GM18508 (cell line): Measurements from ENCODE around the gene APIP.

ENCODE experiments used
- ATAC-seq: cut with Tn5 transposase; IDR thresholded peaks from one replicate; pipeline ENCODE4 v1.9.1; 2021; ENCODE audit warnings: moderate number of reproducible peaks; ENCODE audit not compliant: insufficient read depth, unreplicated experiment

Gene APIP

DNA sequence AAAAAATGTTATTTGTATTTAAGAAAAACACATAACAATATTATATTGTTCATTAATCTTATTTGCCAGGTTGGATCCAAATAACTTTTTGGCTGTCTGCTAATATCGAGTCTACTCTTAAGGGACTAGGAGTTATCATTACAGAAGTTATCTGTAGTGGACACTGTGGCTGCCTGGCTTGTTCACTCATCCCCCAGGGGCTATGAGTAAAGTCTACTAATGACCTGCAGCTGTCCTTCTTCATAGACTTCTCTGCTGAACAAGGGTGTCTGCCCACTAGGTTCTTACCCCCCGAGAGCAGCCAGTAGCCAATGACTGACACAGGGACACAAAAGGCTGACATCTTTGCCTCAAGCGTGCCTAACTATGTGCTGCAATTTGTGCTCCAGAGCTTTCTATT, 69.7 kb downstream of the APIP start:
- ATAC-seq, result no peak

DNA sequence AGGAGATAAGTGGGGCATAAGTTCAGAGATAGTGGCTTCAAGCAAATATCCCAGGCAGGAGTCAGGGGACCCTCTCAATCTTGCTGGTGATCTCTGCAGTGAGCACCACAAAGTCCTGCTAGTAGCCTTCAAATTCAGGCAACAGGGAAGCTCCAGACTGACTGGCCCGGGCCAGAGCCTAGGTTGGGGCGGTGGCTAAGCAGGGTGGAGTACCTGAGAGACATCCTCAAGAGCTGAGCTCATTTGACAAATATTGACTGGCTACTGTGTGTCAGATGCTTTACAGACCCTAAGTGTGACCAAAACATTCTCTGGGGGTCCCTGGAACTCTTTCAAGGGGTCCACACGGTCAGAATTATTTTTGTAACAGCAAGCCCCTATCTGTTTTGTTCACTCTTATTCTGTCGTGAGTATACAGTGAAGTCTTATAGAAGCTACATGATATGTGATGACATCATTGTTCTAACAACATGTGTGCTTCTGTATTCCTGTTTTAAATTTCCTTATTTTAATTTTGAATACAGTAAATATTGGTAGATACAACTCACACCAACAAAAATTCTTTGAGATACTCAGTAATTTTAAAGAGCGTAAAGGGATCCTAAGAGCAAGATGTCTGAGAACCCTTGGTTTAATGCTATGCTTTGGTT, 71.6 kb downstream of the APIP start:
- no peak for ATAC-seq

GRCh38 chr11:34843271-34843670, 72.9 kb downstream of the APIP start:
- ATAC-seq, result no peak

DNA sequence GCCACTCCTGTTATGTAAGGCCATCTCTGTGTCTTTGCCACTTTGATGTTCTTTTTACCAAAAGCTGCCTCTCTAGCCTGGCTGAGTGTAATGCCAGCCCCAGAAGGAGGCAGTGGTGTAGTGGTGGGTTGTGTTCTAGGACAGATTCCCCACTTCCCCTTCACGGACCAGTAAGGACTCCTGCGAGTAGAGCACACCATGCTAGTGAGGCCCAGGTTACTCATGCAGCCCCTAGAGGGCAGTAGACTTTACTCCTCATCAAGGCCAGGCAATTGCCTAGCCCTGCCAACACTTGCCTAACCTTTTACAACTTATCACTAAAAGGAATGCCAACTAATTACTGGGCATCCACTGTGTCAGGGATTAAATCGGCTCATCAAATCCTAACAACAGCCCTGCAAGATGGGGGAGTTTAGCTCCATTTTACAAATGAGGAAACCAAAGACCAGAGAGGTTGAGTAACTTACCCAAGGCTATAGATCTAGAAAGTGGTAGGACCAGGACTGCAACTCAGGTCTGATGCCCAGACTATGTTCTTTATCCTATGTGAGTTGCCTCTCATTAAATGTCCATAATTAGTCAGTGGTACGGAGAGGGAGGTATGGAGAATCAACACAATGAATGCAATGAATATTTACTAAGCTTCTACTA, 75.3 kb downstream of the APIP start:
- no peak for ATAC-seq

- ATAC-seq, result no peak
These were observed 76.2 kb downstream of the APIP start for GRCh38 chr11:34839969-34840368.

DNA sequence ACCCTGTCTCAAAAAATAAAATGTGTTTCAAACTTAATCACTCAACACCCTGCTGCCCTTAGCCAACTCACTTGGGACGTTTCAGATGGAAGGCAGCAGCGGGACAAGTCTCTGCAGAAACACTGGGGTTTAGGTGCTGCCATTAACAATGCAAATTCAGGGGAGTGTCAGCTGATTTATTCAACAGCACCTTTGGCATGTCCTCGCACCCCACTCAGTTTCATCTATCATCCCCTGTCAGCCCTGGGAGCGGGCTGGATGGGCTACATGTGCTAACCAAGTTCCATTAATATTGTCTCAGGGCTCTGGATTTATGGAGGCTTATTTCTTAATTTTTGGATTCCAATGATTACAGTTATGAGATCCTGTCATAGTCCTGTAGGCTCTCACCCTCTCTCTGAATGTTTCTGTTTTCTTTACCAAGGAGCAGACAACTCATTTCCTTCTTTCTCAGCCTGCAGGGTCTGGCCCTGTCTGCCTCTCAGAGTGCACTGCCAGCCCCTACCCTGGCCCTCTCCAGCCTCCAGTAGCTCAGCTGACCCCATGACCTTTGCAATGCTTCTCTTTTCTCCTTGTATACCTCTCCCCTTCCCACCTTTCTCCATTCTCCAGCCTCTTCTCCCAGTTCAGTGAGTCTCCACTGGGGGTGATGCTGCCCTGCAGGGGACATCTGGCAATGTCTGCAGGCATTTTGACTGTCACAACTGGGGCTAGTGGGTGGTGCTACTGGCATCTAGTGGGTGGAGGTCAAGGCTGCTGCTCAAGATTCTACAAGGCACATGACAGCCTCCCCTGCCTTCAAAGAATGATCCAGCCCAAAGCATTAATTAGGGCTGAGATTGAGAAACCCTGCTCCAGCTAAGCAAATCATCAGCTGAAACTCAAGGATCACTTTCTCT, 79.0 kb downstream of the APIP start:
- ATAC-seq, result no peak

DNA sequence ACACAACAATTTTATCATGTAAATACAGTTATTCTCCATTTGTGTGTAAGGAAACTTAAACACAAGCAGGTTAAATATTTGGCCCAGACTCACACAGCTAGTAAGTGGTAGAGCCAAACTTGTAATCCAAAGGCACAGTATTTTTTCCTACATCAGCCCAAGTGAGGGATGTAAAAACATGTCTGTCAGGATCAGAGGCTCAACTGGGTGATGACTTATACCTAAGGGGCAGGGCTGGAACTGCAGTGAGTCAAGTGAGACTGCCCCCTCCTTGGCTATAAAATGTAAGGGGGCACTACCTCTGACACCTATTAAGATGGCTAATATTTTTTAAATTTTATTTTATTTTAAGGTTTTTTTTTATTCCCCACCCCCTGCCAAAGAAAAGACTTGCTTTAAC, 82.6 kb downstream of the APIP start:
- no peak for ATAC-seq
